ENCODE data around the gene IQCF5.
"Not testable (repeated sequence)": the region's sequence is repeated elsewhere in the genome, so short reads cannot be mapped to it uniquely, and the experiment has no call there.

The IQCF5 gene

DNA sequence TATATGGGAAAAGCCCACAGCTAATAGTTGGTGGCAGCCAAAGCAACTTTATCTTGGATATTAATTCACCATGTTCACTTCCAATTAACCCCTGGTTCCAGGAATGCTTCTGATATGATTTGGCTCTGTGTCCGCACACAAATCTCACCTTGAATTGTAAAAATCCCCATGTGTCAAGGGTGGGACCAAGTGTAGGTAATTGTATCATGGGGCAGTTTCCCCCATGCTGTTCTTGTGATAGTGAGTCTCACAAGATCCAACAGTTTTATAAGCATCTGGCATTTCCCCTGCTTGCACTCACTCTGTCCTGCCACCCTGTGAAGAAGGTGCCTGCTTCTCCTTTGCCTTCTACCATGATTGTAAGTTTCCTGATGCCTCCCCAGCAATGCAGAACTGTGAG lies 6.5 kb downstream of the IQCF5 start:
- DNase-seq (ENCODE audit: low read depth in 2 of 2): not testable (repeated sequence)

DNA sequence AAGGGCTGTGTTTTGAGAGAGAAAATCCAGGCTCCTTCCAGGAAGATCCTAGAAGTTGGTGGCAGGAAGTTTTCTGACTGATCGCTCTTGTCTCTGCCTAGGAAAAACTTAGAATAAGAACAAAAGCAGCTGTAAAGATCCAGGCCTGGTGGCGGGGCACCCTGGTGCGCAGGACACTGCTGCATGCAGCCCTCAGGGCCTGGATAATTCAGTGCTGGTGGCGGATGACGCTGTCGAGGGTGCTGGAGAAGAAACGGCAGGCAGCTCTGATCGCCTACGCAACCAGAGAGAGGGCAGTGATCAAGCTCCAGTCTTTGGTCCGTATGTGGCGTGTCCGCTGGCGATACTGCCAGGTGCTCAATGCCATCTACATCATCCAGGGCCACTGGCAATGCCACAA lies 12.5 kb downstream of the IQCF5 start:
- no peak for DNase-seq (ENCODE audit: low read depth in 2 of 2)

DNA sequence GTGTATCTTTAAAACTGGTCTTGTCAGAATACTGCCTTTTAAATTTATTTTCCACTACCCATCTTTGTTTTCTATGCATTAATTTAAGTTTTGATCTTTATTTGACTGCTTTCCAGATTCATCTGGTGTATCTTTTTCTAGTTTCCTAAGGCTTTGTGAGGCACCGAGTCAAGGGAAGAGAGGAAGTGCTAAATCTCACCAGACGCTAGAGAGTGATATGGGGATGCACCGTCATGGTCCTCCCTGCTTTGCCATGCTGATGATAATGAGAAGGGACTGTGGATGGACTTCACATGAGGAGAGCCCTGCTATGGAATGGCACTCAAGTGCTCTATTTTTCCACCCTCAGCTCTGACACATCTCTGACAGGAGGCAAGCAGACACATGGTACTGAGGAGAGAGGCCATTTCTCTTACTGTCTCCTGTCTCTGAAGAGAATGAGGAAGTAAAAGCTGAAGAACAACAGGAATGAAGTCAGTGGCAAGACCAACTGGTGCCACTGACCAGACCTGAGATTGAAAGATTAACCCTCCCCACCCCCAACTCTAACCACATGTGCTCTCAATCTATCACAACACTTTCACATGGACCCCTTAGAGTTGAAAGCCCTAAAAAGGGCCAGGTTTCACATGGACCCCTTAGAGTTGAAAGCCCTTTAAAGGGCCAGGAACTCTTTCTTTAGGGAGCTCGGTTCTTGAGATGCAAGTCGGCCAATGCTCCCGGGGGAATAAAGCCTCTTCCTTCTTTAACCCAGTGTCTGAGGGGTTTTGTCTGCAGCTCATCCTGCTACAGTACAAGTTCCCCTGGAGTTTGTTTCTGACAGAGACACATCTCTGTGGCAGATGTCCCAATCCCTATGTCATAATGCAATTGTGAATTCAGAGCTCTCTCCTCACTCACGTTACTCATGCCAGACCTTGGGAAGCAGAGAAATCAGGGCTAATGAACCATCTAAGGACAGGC lies 14.4 kb downstream of the IQCF5 start, which contains the start of gene IQCF2:
IQCF2 (plus strand) TSS at position 913 of the 963 bp plus-strand sequence. CDS start 52 bp downstream, outside the sequence.
- no peak for DNase-seq (ENCODE audit: low read depth in 2 of 2)

DNA sequence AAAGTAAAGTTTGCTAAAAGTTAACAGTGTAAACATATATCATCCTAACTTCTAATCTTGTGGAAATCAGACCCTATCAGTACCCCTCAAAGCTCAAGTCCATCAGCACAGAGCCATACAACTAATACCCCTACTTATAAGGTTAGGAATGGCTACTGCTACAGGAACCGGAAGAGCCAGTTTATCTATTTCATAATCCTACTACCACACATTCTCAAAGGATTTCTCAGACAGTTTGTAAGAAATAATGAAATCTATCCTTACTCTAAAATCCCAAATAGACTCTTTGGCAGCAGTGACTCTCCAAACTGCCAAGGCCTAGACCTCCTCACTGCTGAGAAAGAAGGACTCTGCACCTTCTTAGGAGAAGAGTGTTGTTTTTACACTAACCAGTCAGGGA lies 20.0 kb downstream of the IQCF5 start:
- DNase-seq (ENCODE audit: low read depth in 2 of 2): not testable (repeated sequence)

DNA sequence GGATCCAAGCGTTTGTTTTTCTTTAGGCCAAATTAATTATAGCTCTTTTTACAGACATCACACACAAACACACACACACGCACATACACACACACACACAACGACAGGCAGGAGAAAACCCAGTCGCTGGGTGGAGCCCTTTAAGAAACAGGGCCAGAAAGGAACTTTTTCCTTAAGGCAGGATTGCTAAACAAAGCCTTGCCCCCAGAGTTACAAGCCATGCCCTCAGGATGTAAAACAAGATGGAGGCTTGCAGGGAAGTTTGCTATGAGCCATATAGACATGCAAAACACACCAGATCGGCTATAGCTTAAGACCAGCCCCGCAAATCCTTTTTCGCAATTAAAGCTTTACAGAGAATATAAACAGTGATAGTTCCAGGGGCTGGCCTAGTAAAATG lies 30.3 kb downstream of the IQCF5 start:
- no peak for DNase-seq (ENCODE audit: low read depth in 2 of 2)

DNA sequence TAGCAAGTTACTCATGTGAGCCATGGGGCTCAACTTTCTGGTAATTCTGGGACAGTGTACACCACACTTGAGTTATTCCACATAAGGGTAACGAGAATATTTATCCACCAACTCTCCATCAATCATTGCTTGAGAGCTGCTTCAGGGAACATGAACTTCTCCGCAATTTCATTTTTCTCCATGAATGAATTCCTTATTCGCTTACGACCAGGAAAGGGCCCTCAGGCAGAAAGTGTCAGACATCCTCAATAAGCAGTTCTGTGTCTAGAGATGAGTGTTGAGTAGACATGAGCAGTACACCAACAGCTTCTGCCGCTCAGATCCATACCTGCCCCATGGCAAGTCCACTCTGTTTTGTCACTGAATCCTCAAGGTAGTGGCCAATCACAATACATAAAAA lies 38.8 kb downstream of the IQCF5 start:
- DNase-seq (ENCODE audit: low read depth in 2 of 2): no peak

DNA sequence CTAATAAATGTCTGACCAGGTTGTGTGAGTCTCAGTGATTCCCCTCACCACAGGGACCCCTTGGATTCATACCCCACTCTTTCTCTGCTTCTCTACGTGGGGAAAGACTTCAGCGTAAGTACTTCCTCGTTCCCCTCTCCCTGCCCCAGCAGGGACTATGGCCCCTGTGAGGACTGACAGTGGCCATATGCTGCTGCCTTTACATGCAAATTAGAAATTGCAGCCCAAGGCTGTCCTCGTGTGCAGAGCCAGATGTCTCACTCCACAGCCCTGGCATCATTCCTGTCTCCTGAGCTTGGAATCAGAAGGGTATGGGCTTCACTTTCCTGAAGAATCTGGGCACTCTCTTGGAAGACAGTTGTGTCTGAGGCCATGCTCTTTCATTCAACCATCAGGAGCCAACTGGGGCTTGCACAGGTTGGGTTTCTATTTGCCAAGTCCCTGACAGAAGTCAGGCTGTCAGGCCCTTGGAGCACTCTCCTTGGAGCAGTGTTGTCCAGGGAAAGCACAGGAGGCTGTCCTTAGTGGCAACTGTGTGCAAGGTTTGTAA lies 44.5 kb downstream of the IQCF5 start:
- no peak for DNase-seq (ENCODE audit: low read depth in 2 of 2)

DNA sequence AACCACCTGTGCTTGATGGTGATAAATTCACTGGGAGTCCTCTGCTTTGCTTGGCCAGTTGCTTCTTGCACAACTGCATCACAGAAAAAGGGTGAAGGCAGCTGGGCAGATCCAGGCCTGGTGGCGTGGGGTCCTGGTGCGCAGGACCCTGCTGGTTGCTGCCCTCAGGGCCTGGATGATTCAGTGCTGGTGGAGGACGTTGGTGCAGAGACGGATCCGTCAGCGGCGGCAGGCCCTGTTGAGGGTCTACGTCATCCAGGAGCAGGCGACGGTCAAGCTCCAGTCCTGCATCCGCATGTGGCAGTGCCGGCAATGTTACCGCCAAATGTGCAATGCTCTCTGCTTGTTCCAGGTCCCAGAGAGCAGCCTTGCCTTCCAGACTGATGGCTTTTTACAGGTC lies 45.1 kb downstream of the IQCF5 start:
- no peak for DNase-seq (ENCODE audit: low read depth in 2 of 2)

DNA sequence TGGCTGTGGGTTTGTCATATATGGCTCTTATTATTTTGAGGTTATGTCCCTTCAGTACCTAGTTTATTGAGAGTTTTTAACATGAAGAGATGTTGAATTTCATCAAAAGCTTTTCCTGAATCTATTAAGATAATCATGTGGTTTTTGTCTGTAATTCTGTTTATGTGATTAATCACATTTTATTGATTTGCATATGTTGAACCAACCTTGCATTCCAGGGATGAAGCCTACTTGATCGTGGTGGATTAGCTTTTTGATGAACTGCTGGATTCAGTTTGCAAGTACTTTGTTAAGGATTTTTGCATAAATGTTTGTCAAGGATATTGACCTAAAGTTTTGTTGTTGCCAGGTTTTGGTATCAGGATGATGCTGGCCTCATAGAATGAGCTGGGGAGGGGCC lies 47.1 kb downstream of the IQCF5 start:
- DNase-seq (ENCODE audit: low read depth in 2 of 2): no peak

All from stimulated activated CD8-positive, alpha-beta memory T cell treated with anti-CD3 and anti-CD28 coated beads, Interleukin-7, amount 100 ng/mL, for 4 hours (primary cell).